Liver (tissue), 9 donors: ENCODE data around the gene KRT4. TPM values are rescaled to one million over a fixed set of nuclear protein-coding genes. Genes with fewer than 3 reads are reported as not detected.

Source experiments
- DNase-seq: peaks from one replicate; pipeline ENCODE4 v3.0.0-alpha.2; 2017; ENCODE audit warnings: low spot score
- H3K27ac ChIP-seq, 2 donors: one replicate each; pipeline ENCODE4 v1.7.0; 2013; ENCODE audit warnings: inconsistent platforms in 2 of 2, low read length in 2 of 2, control low read depth in 1 of 2, low read depth in 1 of 2, mild to moderate bottlenecking in 1 of 2
- H3K27me3 ChIP-seq, 4 donors: one replicate each; pipeline versions ENCODE4 v1.6.1 to v1.7.0; 2013; ENCODE audit warnings: low read length in 3 of 4, inconsistent platforms in 1 of 4, mild to moderate bottlenecking in 1 of 4, moderate library complexity in 1 of 4; ENCODE audit not compliant: control insufficient read depth in 4 of 4, insufficient read depth in 4 of 4
- H3K36me3 ChIP-seq, 4 donors: one replicate each; pipeline versions ENCODE4 v1.6.1 to v1.7.0; 2013; ENCODE audit warnings: low read length in 3 of 4, mild to moderate bottlenecking in 3 of 4, low read depth in 1 of 4, moderate library complexity in 1 of 4; ENCODE audit not compliant: control insufficient read depth in 4 of 4, insufficient read depth in 3 of 4
- H3K4me1 ChIP-seq, 4 donors: one replicate each; pipeline versions ENCODE4 v1.6.1 to v1.7.0; 2013; ENCODE audit warnings: low read length in 3 of 4, mild to moderate bottlenecking in 3 of 4, moderate library complexity in 1 of 4; ENCODE audit not compliant: control insufficient read depth in 4 of 4, insufficient read depth in 4 of 4
- H3K4me3 ChIP-seq, 3 donors: one replicate each; pipeline versions ENCODE4 v1.6.1 to v1.7.0; 2013; ENCODE audit warnings: low read length in 3 of 3, control low read depth in 1 of 3, low read depth in 1 of 3, mild to moderate bottlenecking in 1 of 3
- H3K9ac ChIP-seq, 2 donors: one replicate each; pipeline ENCODE4 v1.7.0; 2013; ENCODE audit warnings: low read length in 2 of 2, mild to moderate bottlenecking in 2 of 2, moderate library complexity in 2 of 2, control low read depth in 1 of 2, low read depth in 1 of 2
- H3K9me3 ChIP-seq, 4 donors: one replicate each; pipeline versions ENCODE4 v1.6.1 to v1.7.0; 2013; ENCODE audit warnings: low read length in 3 of 4; ENCODE audit not compliant: control insufficient read depth in 4 of 4
- CTCF ChIP-seq: fragments of 150-350 bp; IDR thresholded peaks from 2 replicates; pipeline ENCODE4 v1.5.1; 2017; ENCODE audit warnings: improper control_type of control experiment, low read depth, low read length; ENCODE audit not compliant: missing input control
- FOXA2 ChIP-seq: IDR thresholded peaks from 2 replicates; pipeline ENCODE4 v1.6.1; 2016; ENCODE audit warnings: antibody characterized with exemption
- GABPA ChIP-seq, 2 donors: IDR thresholded peaks in 1 of 2; conservative IDR thresholded peaks in 1 of 2; 2 replicates each; pipeline ENCODE4 v1.6.1; 2016; ENCODE audit warnings: antibody characterized with exemption in 2 of 2, mild to moderate bottlenecking in 1 of 2, moderate library complexity in 1 of 2
- HNF4G ChIP-seq: IDR thresholded peaks from 2 replicates; pipeline ENCODE4 v1.6.1; 2016; ENCODE audit warnings: antibody characterized with exemption
- JUND ChIP-seq, 2 donors: IDR thresholded peaks; 2 replicates each; pipeline ENCODE4 v1.6.1; 2016; ENCODE audit warnings: antibody characterized with exemption in 2 of 2
- NR2F2 ChIP-seq: IDR thresholded peaks from 2 replicates; pipeline ENCODE4 v1.6.1; 2016; ENCODE audit warnings: antibody characterized with exemption
- RAD21 ChIP-seq, 2 donors: IDR thresholded peaks; 2 replicates each; pipeline ENCODE4 v1.6.1; 2016; ENCODE audit warnings: antibody characterized with exemption in 2 of 2, mild to moderate bottlenecking in 2 of 2
- RXRA ChIP-seq, 2 donors: IDR thresholded peaks; 2 replicates each; pipeline ENCODE4 v1.6.1; 2017 to 2018; ENCODE audit warnings: antibody characterized with exemption in 2 of 2, mild to moderate bottlenecking in 1 of 2
- TAF1 ChIP-seq: conservative IDR thresholded peaks from 2 replicates; pipeline ENCODE4 v1.6.1; 2016; ENCODE audit warnings: antibody characterized with exemption, mild to moderate bottlenecking
- WGBS: extraction: QIAGEN DNeasy Blood & Tissue Kit; methylation state at CpG from one replicate; pipeline ENCODE4 v1.1.7; 2013; 5-methylcytosine and 5-hydroxymethylcytosine counted together
- polyA plus RNA-seq, 2 donors: library from polyadenylated mRNA; stranded (reverse) in 1 of 2; unstranded in 1 of 2; fragments of 200-250 nt in 1 of 2; fragments of >200 nt in 1 of 2; fragmentation: Nextera tagmentation in 1 of 2; extraction: Ambion mirVana in 1 of 2; gene quantifications; one replicate each; pipeline versions ENCODE4 v1.2.1 to v1.2.3, GENCODE V29; 2013 to 2015
- total RNA-seq, 2 donors: library from RNA; depleted of rRNA; stranded (reverse); fragments of >200 nt; gene quantifications; one replicate each; pipeline ENCODE4 v1.2.3, GENCODE V29; 2014
- TF ChIP-seq, protein P1 (sequence below): IDR thresholded peaks from 2 replicates; pipeline ENCODE4 v1.6.1; 2016; ENCODE audit warnings: antibody characterized with exemption
- TF ChIP-seq, protein P2 (sequence below): IDR thresholded peaks from 2 replicates; pipeline ENCODE4 v1.6.1; 2016; ENCODE audit warnings: antibody characterized with exemption
- TF ChIP-seq, protein P3 (sequence below): IDR thresholded peaks from 2 replicates; pipeline ENCODE4 v1.6.1; 2016; ENCODE audit warnings: antibody characterized with exemption, mild to moderate bottlenecking
- donor health status: healthy.
- donor health status: healthy.
- donor health status: healthy.
- donor health status: healthy.
- donor health status: healthy.

KRT4 gene
- total and polyA plus RNA-seq, 4 donors = 0.05 to 0.23 TPM; not detected in 2

GRCh38 chr12:52833922-52834726, 20.2 kb upstream of the KRT4 start, which contains the start of gene KRT79:
Gene KRT79 (minus strand): TSS chr12:52834311. CDS start chr12:52834260, 51 bp downstream.
- TF ChIP-seq FOXA2 = no peak
- TF ChIP-seq, protein P1, sequence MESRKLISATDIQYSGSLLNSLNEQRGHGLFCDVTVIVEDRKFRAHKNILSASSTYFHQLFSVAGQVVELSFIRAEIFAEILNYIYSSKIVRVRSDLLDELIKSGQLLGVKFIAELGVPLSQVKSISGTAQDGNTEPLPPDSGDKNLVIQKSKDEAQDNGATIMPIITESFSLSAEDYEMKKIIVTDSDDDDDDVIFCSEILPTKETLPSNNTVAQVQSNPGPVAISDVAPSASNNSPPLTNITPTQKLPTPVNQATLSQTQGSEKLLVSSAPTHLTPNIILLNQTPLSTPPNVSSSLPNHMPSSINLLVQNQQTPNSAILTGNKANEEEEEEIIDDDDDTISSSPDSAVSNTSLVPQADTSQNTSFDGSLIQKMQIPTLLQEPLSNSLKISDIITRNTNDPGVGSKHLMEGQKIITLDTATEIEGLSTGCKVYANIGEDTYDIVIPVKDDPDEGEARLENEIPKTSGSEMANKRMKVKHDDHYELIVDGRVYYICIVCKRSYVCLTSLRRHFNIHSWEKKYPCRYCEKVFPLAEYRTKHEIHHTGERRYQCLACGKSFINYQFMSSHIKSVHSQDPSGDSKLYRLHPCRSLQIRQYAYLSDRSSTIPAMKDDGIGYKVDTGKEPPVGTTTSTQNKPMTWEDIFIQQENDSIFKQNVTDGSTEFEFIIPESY = no peak
- TF ChIP-seq JUND (IDR thresholded peaks at IDR 0.05) = no peak
- no peak for TF ChIP-seq NR2F2
- TF ChIP-seq, protein P2, sequence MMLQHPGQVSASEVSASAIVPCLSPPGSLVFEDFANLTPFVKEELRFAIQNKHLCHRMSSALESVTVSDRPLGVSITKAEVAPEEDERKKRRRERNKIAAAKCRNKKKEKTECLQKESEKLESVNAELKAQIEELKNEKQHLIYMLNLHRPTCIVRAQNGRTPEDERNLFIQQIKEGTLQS = no peak
- no peak for TF ChIP-seq HNF4G
- TF ChIP-seq RAD21 (IDR thresholded peaks at IDR 0.05) = no peak
- TF ChIP-seq CTCF = no peak
- TF ChIP-seq TAF1 = no peak
- no peaks in the 10 kb centered on the region for H3K9me3 ChIP-seq
- 90% methylated on average over 22 of the region's 22 CpGs for WGBS
- H3K4me3 ChIP-seq = no peak within 1 kb of the TSS
- peaks cover 0 to 3% (median 0%) of the 10 kb centered on the region in 4 donors for H3K27me3 ChIP-seq
- no peak for DNase-seq
- H3K36me3 ChIP-seq = no peaks in the 10 kb centered on the region
- H3K27ac ChIP-seq = no peak within 1 kb of the TSS
- H3K4me1 ChIP-seq = no peaks in the 10 kb centered on the region
- no peak within 1 kb of the TSS for H3K9ac ChIP-seq

- Histone ChIP-seq H3K4me1 (no peaks in the 10 kb centered on the region), H3K9ac (no peak overlapping the region), H3K36me3 (no peaks in the 10 kb centered on the region), H3K27me3 (peaks cover 0 to 2% (median 0%) of the 10 kb centered on the region in 4 donors), H3K9me3 (no peaks in the 10 kb centered on the region), H3K4me3 (no peak overlapping the region), H3K27ac (no peak overlapping the region)
- TF ChIP-seq TAF1 = no peak
- no peak for TF ChIP-seq FOXA2
- TF ChIP-seq, protein P2 = no peak
- TF ChIP-seq, protein P3, sequence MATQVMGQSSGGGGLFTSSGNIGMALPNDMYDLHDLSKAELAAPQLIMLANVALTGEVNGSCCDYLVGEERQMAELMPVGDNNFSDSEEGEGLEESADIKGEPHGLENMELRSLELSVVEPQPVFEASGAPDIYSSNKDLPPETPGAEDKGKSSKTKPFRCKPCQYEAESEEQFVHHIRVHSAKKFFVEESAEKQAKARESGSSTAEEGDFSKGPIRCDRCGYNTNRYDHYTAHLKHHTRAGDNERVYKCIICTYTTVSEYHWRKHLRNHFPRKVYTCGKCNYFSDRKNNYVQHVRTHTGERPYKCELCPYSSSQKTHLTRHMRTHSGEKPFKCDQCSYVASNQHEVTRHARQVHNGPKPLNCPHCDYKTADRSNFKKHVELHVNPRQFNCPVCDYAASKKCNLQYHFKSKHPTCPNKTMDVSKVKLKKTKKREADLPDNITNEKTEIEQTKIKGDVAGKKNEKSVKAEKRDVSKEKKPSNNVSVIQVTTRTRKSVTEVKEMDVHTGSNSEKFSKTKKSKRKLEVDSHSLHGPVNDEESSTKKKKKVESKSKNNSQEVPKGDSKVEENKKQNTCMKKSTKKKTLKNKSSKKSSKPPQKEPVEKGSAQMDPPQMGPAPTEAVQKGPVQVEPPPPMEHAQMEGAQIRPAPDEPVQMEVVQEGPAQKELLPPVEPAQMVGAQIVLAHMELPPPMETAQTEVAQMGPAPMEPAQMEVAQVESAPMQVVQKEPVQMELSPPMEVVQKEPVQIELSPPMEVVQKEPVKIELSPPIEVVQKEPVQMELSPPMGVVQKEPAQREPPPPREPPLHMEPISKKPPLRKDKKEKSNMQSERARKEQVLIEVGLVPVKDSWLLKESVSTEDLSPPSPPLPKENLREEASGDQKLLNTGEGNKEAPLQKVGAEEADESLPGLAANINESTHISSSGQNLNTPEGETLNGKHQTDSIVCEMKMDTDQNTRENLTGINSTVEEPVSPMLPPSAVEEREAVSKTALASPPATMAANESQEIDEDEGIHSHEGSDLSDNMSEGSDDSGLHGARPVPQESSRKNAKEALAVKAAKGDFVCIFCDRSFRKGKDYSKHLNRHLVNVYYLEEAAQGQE = no peak
- no peak for TF ChIP-seq GABPA (IDR thresholded peaks at IDR 0.05 in 1 of 2, conservative IDR thresholded peaks at IDR 0.05 in 1 of 2)
- no peak for TF ChIP-seq HNF4G
- TF ChIP-seq RXRA (IDR thresholded peaks at IDR 0.05) = no peak
- 93% methylated on average over 20 of the region's 20 CpGs for WGBS
- DNase-seq = no peak
These were observed 19.3 kb upstream of the KRT4 start for GRCh38 chr12:52832985-52833905.
